ENCODE measurements around the gene TBC1D22A.

Gene TBC1D22A

DNA sequence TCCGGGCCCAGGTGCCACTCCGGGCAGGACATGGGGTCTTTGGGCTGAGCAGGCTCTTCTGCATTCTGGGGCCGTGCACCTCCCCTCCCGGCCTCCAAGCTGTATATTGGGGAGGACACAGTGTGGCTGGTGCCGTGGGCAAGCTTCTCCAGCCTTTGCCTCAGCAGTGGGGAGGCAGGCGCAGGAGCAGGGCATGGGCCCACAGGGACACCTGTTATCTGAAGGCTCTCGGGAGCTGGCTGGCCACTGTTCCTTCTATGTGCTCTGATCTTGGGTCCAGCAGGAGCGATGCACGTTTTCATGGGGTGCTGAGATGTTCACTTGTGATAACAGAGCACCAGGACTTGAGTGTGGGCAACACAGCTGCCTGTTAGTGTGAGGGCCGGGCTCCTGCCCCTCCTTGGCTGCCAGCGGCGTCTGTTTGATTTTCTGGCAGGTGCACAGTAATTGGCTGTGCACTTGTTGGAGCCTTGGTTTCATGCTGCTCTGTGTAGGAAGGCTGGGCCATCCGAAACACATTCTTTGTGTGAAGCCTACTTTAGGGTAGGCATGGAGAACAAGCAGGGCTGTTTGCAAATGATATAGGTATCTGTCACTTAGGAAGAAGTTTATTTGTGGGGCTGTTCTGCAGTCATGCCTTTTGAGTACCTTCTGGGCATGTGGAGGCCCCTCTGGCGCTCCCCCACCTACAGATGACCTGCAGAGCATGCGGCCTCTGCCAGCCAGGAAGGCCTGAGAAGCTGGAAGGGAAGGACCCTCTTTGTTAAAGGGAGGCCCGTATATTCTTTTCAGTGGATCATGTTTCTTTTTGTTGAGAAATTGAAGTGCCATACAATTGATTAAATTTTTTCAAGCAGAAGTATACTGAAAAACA, 201.5 kb downstream of the TBC1D22A start:
- no peak for DNase-seq
- Histone ChIP-seq H3K36me3 (replicated peaks) (no peaks in the 10 kb centered on the region), H3K27me3 (replicated peaks) (no peaks in the 10 kb centered on the region), H3K27ac (no peak overlapping the region), H3K4me3 (ENCODE audit: low read depth, low read length) (no peak overlapping the region)
- TF ChIP-seq, protein P1, sequence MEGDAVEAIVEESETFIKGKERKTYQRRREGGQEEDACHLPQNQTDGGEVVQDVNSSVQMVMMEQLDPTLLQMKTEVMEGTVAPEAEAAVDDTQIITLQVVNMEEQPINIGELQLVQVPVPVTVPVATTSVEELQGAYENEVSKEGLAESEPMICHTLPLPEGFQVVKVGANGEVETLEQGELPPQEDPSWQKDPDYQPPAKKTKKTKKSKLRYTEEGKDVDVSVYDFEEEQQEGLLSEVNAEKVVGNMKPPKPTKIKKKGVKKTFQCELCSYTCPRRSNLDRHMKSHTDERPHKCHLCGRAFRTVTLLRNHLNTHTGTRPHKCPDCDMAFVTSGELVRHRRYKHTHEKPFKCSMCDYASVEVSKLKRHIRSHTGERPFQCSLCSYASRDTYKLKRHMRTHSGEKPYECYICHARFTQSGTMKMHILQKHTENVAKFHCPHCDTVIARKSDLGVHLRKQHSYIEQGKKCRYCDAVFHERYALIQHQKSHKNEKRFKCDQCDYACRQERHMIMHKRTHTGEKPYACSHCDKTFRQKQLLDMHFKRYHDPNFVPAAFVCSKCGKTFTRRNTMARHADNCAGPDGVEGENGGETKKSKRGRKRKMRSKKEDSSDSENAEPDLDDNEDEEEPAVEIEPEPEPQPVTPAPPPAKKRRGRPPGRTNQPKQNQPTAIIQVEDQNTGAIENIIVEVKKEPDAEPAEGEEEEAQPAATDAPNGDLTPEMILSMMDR (IDR thresholded peaks at IDR 0.05; ENCODE audit: low read depth, low read length, missing control alignments), result no peak
- in situ Hi-C loops (cut with HindIII; ENCODE audit: low pct_ligation_motif_present, low sequenced_read_pairs), result no loop called here

DNA sequence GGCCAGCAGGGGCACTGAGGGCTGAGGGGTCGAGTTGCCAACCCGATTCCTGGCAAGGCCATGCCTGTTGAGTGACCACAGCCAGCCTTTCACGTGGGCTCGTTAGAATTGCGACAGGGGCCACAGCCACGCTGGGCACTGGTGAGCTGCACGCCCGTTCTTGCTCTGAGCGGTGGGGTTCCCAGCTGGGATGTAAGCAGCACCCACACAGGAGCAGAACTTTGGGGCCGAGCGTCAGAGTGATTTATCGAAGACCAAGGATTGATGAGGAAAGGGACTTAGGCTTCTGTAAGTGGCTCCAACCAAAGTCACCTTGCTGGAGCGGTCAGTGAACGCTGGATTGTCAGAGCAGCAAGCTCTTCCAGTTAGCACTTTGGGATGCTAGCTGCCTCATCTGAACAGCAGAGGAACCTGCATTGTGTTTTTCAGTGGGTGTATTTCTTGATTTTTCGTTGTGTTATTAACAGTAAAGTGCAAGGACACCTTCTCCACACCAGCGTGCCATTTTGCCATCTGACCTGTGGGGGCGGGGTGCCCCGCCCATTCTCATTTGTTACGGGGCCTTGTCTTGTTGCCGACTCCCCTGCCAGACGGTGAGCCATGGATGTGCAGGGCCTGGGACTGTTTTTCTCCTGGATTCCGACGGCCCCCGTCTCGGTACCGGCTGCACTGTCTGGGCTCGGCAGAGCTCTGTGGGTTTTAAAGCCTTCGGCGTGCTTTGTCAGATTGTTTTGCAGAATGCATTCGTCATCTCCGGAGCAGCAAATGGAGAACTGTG, 202.5 kb downstream of the TBC1D22A start:
- TF ChIP-seq, protein P1 (IDR thresholded peaks at IDR 0.05; ENCODE audit: low read depth, low read length, missing control alignments), result no peak
- Histone ChIP-seq H3K4me3 (ENCODE audit: low read depth, low read length) (no peak overlapping the region), H3K27ac (no peak overlapping the region), H3K36me3 (replicated peaks) (no peaks in the 10 kb centered on the region), H3K27me3 (replicated peaks) (no peaks in the 10 kb centered on the region)
- in situ Hi-C loops (cut with HindIII; ENCODE audit: low pct_ligation_motif_present, low sequenced_read_pairs), result no loop called here
- DNase-seq, result no peak

DNA sequence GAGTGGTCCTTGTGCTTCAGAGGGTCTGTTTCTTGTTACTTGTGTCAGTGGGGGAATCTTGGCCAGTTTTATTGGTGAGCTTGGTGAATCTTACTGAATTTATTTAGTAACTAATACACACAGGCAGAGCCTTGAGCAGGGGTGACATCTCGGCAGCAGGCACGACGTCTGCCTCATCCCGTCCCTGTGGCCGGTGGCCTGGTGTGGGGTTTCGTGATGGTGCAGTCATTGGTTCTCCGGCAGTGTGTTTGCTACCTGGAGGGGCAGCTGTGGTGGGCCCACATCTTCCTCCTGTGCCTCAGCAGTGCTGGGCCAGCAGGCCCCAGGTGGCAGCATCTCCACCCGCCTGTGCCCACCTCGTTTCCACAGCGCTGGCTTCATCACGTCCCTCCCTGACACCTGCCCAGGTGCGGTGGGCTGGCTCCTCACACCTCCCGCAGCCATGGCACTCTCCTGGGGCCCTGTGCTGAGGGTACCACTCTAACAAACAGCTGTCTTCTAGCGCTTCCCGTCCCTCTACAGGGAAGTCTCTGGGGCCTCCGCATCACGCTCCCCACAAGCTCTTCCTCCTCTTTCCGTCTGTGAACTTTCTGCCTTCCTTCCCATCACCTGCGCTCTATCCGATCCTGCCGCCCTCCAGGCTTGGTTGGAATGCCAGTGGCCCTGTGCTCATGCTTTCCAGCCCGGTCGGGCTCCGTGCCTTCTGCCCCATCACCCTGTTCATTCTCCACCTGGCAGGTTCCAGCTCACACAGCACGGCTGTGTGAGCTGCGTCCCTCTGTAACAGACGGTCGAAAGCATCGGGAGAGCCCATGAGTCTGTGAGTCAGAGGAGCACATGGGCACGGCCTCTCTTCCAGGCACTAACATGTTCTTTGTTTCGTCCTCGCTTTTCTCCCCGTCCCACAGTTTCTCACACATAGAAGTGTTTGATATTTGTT, 203.4 kb downstream of the TBC1D22A start:
- Histone ChIP-seq H3K27ac (no peak overlapping the region), H3K4me3 (ENCODE audit: low read depth, low read length) (no peak overlapping the region), H3K27me3 (replicated peaks) (no peaks in the 10 kb centered on the region), H3K36me3 (replicated peaks) (no peaks in the 10 kb centered on the region)
- DNase-seq, result no peak
- in situ Hi-C loops (cut with HindIII; ENCODE audit: low pct_ligation_motif_present, low sequenced_read_pairs), result no loop called here
- TF ChIP-seq, protein P1 (IDR thresholded peaks at IDR 0.05; ENCODE audit: low read depth, low read length, missing control alignments), result no peak

DNA sequence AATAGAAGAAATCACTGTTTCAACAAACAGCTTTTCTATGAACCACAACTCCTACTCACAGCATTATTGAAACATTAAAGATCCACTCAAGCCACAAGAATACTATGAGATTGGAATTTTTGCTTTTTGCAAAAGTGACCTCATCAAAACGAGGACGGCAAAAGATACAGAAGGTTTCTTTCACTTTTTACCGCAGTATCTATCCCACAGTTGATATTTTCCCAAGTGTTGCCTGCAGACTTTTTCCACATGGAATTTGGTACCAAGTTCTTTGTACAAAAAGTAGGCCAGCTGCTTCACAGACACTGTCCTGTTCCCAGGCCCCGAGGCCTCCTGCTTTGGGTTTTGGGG, 204.0 kb downstream of the TBC1D22A start:
- no peak overlapping the region for H3K27ac ChIP-seq
- TF ChIP-seq, protein P1 (IDR thresholded peaks at IDR 0.05; ENCODE audit: low read depth, low read length, missing control alignments), result no peak

DNA sequence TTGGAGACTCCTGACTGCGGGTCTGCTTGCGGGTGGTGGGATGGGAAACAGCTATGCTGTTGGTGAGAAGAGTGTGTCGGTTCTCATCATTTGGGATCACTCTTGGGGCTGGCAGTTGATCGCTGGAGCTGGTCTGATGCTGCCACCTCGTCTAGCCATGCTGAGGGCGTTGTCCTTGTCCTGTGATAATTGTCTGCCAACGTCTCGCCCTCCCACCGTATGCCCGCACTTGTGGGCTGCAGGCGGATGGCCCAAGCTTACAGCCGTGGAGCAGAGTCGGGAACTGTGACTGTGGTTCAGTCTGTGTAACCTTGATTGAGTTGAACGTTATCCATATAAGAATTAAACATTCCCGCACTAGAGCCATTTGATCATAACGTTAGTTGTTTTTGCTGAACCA, 204.4 kb downstream of the TBC1D22A start:
- no peak for DNase-seq
- H3K36me3 ChIP-seq (replicated peaks), result no peaks in the 10 kb centered on the region
- TF ChIP-seq, protein P1 (IDR thresholded peaks at IDR 0.05; ENCODE audit: low read depth, low read length, missing control alignments), result no peak
- no peak overlapping the region for H3K27ac ChIP-seq
- in situ Hi-C loops (cut with HindIII; ENCODE audit: low pct_ligation_motif_present, low sequenced_read_pairs), result no loop called here
- no peaks in the 10 kb centered on the region for H3K27me3 ChIP-seq (replicated peaks)
- H3K4me3 ChIP-seq (ENCODE audit: low read depth, low read length), result no peak overlapping the region

More for the DNA sequence above, 204.0 kb downstream of the TBC1D22A start:
- Histone ChIP-seq H3K4me3 (ENCODE audit: low read depth, low read length) (no peak overlapping the region), H3K36me3 (replicated peaks) (no peaks in the 10 kb centered on the region), H3K27me3 (replicated peaks) (no peaks in the 10 kb centered on the region)
- DNase-seq, result no peak
- in situ Hi-C loops (cut with HindIII; ENCODE audit: low pct_ligation_motif_present, low sequenced_read_pairs), result no loop called here
